Measurements from ENCODE around the gene ICA1L.
"Not testable (repeated sequence)": the region's sequence is repeated elsewhere in the genome, so short reads cannot be mapped to it uniquely, and the experiment has no call there.

Gene ICA1L

DNA sequence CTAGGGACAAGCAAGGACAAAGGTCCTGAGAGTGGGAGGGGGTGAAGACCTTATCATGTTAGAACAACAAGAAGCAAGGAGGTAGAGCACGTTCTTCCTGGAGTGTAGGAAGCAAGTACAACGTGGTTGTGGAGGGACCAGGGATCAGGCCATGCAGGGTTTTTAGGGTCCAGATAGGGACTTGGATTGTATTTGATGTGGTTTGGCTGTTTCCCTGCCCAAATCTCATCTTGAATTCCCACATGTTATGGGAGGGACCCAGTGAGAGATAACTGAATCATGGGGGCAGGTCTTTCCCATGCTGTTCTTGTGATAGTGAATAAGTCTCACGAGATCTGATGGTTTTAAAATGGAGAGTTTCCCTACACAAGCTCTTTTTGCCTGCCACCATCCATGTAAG lies 53.2 kb downstream of the ICA1L start:
- no peak for DNase-seq (ENCODE audit: insufficient read length, low spot score)
- TF ChIP-seq PAX5 (IDR thresholded peaks at IDR 0.05; ENCODE audit: insufficient read depth, low read length, severe bottlenecking) (no peak), POLR2A (IDR thresholded peaks at IDR 0.05; ENCODE audit: low read depth, low read length) (no peak), TAF1 (IDR thresholded peaks at IDR 0.05; ENCODE audit: low read depth, low read length) (no peak), SPI1 (IDR thresholded peaks at IDR 0.05; ENCODE audit: low read depth, low read length) (no peak), POU2F2 (IDR thresholded peaks at IDR 0.05; ENCODE audit: low read depth, low read length) (no peak), POLR2AphosphoS5 (IDR thresholded peaks at IDR 0.05; ENCODE audit: low read depth, low read length) (no peak)
- FAIRE-seq = no peak

DNA sequence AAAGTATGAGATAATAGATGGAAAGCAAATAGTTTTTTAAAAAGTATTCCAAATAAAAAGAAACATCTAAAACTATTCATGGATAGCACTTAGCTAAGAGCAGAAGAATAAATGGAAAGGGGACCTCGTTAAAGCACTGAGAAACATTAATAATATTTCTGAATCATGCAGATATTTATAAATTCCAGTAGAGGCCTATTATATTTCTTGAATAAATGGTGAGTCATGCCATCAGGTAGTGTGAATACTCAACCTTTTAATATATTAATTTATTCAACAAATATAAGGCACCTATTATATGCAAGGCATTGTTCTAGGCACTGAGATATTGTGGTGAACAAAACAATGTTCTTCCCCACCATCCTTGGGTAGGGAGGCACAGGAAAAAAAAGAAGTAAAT lies 53.8 kb downstream of the ICA1L start:
- no peak for TF ChIP-seq POU2F2 (IDR thresholded peaks at IDR 0.05; ENCODE audit: low read depth, low read length)
- no peak for TF ChIP-seq POLR2AphosphoS5 (IDR thresholded peaks at IDR 0.05; ENCODE audit: low read depth, low read length)
- TF ChIP-seq TAF1 (IDR thresholded peaks at IDR 0.05; ENCODE audit: low read depth, low read length) = no peak
- TF ChIP-seq PAX5 (IDR thresholded peaks at IDR 0.05; ENCODE audit: insufficient read depth, low read length, severe bottlenecking) = no peak
- TF ChIP-seq SPI1 (IDR thresholded peaks at IDR 0.05; ENCODE audit: low read depth, low read length) = no peak
- no peak for TF ChIP-seq POLR2A (IDR thresholded peaks at IDR 0.05; ENCODE audit: low read depth, low read length)
- FAIRE-seq = no peak
- DNase-seq (ENCODE audit: insufficient read length, low spot score) = no peak

DNA sequence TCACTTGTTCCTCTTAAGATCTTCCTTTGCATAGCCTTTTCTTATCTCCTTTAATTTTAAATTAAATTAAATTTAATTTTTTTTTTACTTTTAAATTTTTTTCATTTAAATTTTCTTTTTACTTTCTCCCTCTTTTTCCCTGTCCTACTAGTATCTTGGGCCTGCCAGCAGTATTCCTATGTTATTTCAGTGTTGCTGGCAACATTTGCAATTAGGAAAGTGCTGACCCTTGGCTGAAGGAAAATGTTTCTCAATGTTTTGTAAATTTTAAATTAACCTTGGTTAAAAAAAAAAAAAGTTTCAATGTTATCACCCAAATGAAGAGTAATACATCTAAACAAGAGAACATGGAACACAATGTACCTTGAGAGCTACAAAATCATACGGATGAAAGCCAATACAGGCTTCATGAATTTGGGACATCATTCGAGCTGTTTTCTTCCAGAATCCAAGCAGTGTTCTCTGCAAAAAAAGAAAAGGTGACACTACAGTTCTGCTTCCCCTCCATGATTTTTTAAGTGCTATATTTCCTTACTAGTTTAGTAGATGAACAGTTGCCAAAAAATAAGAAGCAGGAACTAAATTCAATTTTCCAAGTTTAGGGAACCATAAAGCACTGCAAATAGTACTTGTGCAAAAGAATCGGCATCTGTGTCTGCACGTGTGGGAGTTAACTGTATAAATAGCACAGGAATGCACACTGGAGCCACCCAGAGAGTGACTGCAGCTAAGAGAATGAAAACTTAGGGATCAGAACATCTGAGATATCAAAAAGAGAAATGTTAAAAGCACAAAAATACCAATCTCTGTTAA lies 55.8 kb downstream of the ICA1L start:
- no peak for FAIRE-seq
- no peak for DNase-seq (ENCODE audit: insufficient read length, low spot score)
- TF ChIP-seq PAX5 (IDR thresholded peaks at IDR 0.05; ENCODE audit: insufficient read depth, low read length, severe bottlenecking) = no peak
- no peak for TF ChIP-seq POLR2AphosphoS5 (IDR thresholded peaks at IDR 0.05; ENCODE audit: low read depth, low read length)
- no peak for TF ChIP-seq TAF1 (IDR thresholded peaks at IDR 0.05; ENCODE audit: low read depth, low read length)
- TF ChIP-seq SPI1 (IDR thresholded peaks at IDR 0.05; ENCODE audit: low read depth, low read length) = no peak
- no peak for TF ChIP-seq POLR2A (IDR thresholded peaks at IDR 0.05; ENCODE audit: low read depth, low read length)
- TF ChIP-seq POU2F2 (IDR thresholded peaks at IDR 0.05; ENCODE audit: low read depth, low read length) = no peak

DNA sequence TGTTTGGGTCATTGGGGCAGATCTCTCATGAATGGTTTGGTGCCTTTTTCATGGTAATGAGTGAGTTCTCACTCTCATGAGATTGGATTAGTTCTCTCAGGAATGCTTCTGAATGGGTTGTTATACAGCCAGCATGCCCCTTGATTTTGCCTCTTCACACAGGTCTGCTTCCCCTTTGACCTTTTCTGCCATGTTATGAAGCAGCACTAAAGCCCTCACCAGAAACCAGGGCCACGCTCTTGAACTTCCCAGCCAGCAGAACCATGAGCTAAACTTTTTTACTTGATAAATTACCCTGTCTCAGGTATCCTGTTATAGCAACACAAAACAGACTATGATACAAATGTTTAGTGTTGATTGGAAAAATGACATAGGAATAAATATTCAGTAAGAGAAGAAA lies 57.3 kb downstream of the ICA1L start:
- TF ChIP-seq POLR2A (IDR thresholded peaks at IDR 0.05; ENCODE audit: low read depth, low read length) = no peak
- no peak for TF ChIP-seq POLR2AphosphoS5 (IDR thresholded peaks at IDR 0.05; ENCODE audit: low read depth, low read length)
- TF ChIP-seq SPI1 (IDR thresholded peaks at IDR 0.05; ENCODE audit: low read depth, low read length) = no peak
- no peak for TF ChIP-seq POU2F2 (IDR thresholded peaks at IDR 0.05; ENCODE audit: low read depth, low read length)
- peak; percentile 26 for FAIRE-seq
- DNase-seq (ENCODE audit: insufficient read length, low spot score) = no peak

DNA sequence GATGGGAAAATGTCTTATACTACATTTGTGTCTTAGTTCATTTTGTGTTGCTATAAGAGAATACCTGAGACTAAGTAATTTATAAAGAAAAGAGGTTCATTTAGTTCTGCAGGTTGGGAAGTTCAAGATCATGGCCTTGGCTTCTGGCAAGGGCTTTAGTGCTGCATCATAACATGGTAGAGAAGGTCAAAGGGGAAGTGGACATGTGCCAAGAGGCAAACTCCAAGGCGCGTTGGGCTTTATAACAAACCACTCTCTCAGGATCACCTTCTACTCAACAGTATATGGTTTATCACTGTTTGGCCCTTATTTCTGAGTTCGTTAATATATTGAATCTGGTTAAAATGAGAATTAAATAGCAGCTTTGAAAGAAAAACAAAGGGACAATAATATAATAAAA lies 58.2 kb downstream of the ICA1L start:
- TF ChIP-seq POU2F2 (IDR thresholded peaks at IDR 0.05; ENCODE audit: low read depth, low read length) (no peak), TAF1 (IDR thresholded peaks at IDR 0.05; ENCODE audit: low read depth, low read length) (no peak), POLR2A (IDR thresholded peaks at IDR 0.05; ENCODE audit: low read depth, low read length) (no peak), PAX5 (IDR thresholded peaks at IDR 0.05; ENCODE audit: insufficient read depth, low read length, severe bottlenecking) (no peak)
- no peak for FAIRE-seq
- DNase-seq (ENCODE audit: insufficient read length, low spot score) = no peak

DNA sequence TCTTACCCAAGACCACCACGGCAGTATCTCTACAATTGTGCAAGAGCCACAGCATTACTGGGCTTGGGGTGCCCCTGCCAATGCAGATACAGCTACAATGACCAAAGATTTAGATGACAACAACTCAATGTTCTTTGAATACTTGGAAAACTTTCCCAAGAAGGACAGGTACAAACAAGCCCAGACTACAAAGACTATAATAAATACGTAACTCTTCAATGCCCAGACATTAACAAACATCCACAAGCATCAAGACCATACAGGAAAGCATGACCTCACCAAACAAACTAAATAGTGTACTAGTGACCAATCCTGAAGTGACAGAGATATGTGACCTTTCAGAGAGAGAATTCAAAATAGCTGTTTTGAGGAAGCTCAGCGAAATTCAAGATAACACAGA lies 62.8 kb downstream of the ICA1L start:
- FAIRE-seq = no peak

DNA sequence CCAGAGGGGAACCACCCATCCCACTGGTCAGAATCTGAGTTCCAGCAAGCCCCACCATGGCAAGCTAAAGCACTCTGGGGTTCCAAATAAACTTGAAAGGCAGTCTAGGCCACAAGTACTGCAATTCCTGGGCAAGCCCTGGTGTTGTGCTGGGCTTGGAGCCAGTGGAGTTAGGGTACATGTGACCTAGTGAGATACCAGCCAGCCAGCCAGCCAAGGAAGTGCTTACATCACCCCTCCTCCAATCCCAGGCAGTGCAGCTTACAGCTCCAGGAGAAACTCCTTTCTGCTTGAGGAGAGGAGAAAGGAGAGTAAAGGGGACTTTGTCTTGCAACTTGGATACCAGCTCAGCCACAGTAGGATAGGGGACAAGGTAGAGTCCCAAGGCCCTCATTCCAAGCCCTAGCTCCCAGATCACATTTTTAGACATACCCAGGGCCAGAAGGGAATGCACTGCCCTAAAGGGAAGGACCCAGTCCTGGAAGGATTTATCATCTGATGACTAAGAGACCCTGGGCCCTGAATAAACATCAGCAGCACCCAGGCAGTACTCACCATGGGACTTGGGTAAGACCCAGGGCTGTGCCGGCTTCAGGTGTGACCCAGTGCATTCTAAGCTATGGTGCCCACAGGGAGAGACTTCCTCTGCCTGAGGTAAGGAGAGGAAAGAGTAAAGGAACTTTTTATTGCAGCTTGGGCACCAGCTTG lies 64.0 kb downstream of the ICA1L start:
- FAIRE-seq = peak; percentile 58
- DNase-seq (ENCODE audit: insufficient read length, low spot score) = not testable (repeated sequence)

More for the DNA sequence above, 62.8 kb downstream of the ICA1L start:
- TF ChIP-seq POLR2AphosphoS5 (IDR thresholded peaks at IDR 0.05; ENCODE audit: low read depth, low read length) = no peak
- no peak for TF ChIP-seq SPI1 (IDR thresholded peaks at IDR 0.05; ENCODE audit: low read depth, low read length)
- TF ChIP-seq POU2F2 (IDR thresholded peaks at IDR 0.05; ENCODE audit: low read depth, low read length) = no peak
- TF ChIP-seq POLR2A (IDR thresholded peaks at IDR 0.05; ENCODE audit: low read depth, low read length) = no peak
- TF ChIP-seq PAX5 (IDR thresholded peaks at IDR 0.05; ENCODE audit: insufficient read depth, low read length, severe bottlenecking) = no peak
- TF ChIP-seq TAF1 (IDR thresholded peaks at IDR 0.05; ENCODE audit: low read depth, low read length) = no peak
- no peak for DNase-seq (ENCODE audit: insufficient read length, low spot score)

DNA sequence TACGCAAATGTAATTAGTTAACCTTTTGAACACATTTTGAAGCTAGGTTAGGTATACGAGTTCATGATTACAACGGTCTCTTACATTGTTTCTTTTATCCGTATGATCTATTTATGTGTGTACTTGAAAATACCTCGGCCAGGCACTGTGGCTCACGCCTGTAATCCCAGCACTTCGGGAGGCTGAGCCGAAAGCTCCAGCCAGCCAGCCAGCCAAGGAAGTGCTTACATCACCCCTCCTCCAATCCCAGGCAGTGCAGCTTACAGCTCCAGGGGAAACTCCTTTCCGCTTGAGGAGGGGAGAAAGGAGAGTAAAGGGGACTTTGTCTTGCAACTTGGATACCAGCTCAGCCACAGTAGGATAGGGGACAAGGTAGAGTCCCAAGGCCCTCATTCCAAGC lies 65.7 kb downstream of the ICA1L start:
- FAIRE-seq; DNase-seq (ENCODE audit: insufficient read length, low spot score): not testable (repeated sequence)

DNA sequence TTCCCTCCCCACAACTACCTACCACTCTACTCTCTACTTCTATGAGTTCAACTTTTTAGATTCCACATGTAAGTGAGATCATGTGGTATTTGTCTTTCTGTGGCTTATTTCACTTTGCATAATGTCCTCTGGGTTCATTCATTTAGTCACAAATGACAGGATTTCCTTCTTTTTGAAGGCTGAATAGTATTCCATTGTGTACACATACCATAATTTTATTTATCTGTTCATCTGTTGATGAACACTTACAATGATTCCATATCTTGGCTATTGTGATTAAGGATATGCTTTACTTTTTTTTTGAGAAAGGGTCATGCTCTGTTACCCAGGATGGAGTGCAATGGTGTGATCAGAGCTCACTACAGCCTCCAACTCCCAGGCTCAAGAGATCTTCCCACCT lies 73.6 kb downstream of the ICA1L start:
- DNase-seq (ENCODE audit: insufficient read length, low spot score) = no peak
- FAIRE-seq = no peak
- TF ChIP-seq TAF1 (IDR thresholded peaks at IDR 0.05; ENCODE audit: low read depth, low read length) = no peak
- no peak for TF ChIP-seq POLR2A (IDR thresholded peaks at IDR 0.05; ENCODE audit: low read depth, low read length)
- TF ChIP-seq POLR2AphosphoS5 (IDR thresholded peaks at IDR 0.05; ENCODE audit: low read depth, low read length) = no peak
- TF ChIP-seq POU2F2 (IDR thresholded peaks at IDR 0.05; ENCODE audit: low read depth, low read length) = no peak
- TF ChIP-seq SPI1 (IDR thresholded peaks at IDR 0.05; ENCODE audit: low read depth, low read length) = no peak
- TF ChIP-seq PAX5 (IDR thresholded peaks at IDR 0.05; ENCODE audit: insufficient read depth, low read length, severe bottlenecking) = no peak

DNA sequence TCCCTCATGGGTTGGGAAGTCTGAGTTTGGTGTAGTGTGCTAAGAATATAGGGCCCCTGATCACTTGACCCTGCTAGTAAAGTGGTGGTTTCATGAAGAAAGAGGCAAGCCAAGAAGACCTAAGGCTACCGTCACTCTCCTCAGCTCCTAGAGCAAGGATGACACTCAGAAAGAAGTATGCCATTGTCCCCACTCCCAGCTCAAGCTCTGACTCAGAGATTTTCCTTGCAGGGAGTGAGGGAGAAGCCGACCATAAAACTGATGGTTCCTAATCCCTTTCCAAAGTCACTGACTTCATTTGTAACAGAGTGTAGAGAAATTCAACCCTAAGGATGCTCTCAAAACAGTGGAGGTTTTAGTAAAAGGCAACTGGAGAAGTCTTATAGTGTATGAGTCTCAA lies 80.9 kb downstream of the ICA1L start:
- TF ChIP-seq POU2F2 (IDR thresholded peaks at IDR 0.05; ENCODE audit: low read depth, low read length) (no peak), TAF1 (IDR thresholded peaks at IDR 0.05; ENCODE audit: low read depth, low read length) (no peak), POLR2A (IDR thresholded peaks at IDR 0.05; ENCODE audit: low read depth, low read length) (no peak), PAX5 (IDR thresholded peaks at IDR 0.05; ENCODE audit: insufficient read depth, low read length, severe bottlenecking) (no peak), SPI1 (IDR thresholded peaks at IDR 0.05; ENCODE audit: low read depth, low read length) (no peak), POLR2AphosphoS5 (IDR thresholded peaks at IDR 0.05; ENCODE audit: low read depth, low read length) (no peak)
- no peak for FAIRE-seq
- no peak for DNase-seq (ENCODE audit: insufficient read length, low spot score)

Data from GM12891 (cell line).